ENCODE results near the gene EIF4G3. TPM values are rescaled to one million over a fixed set of nuclear protein-coding genes. Genes with fewer than 3 reads are reported as not detected.

The EIF4G3 gene
- total and polyA plus RNA-seq, 2 of the 8 experiments (the other 6 are each of a cell fraction or from before 2014, with no cell fraction given), result 47.5 to 66.6 TPM

DNA sequence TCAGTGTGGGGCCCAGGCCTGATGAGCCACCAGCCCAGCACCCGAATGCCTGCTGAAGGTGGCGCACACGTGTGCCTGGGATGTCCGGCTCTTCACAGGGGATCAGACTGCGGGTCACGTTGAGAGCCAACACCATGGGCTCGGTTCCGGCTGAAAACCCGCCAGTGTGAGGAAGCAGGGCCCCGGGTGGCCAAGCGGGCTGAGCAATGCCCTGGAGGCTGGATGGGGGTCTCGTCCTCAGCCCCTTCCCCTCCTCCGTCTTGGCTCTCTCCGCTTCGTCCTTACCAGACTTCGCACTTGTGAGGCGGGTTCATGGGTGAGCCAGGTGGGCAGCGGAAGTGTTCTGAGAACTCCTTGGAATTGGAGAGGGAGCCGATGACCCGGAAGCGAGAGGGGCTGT, 43.0 kb upstream of the EIF4G3 start (continued):
- TF ChIP-seq CBX5 (IDR thresholded peaks at IDR 0.05; ENCODE audit: low read depth, low read length) (no peak), TCF12 (IDR thresholded peaks at IDR 0.05; ENCODE audit: low read depth, low read length) (no peak), TAF1 (IDR thresholded peaks at IDR 0.05; ENCODE audit: low read depth, low read length) (no peak), SP1 (IDR thresholded peaks at IDR 0.05; ENCODE audit: low read depth, low read length) (no peak)
